ENCODE results near the gene CPED1.
"Not testable (repeated sequence)": the region's sequence is repeated elsewhere in the genome, so short reads cannot be mapped to it uniquely, and the experiment has no call there.

Gene CPED1

DNA sequence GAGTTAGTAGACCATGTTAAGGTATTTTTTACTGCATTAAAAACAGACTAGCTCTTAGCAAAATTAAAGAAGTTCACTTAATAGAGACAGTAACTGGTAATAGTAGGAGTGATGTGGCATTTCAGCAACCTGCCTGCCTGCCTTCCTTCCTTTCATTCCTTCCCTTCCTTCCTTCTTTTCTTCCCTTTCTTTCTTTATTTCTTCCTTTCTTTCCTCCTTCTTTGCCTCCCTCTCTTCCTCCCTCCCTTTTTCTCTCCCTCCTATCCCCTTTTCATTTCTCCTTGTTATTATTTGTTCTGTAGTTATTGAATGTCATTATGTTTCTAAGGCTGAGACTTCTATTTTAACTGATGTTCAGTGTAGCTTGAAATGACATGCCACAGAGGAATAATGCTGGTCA, 193.8 kb downstream of the CPED1 start:
- Histone ChIP-seq H3K4me3 (ENCODE audit: low read depth, low read length) (no peak overlapping the region), H3K36me3 (no peaks in the 10 kb centered on the region), H3K9me3 (ENCODE audit: severe bottlenecking) (no peaks in the 10 kb centered on the region), H3K27ac (no peak overlapping the region), H3K27me3 (ENCODE audit: insufficient read depth, low read depth, severe bottlenecking) (no peaks in the 10 kb centered on the region)
- no peak for DNase-seq
- no peak for TF ChIP-seq CTCF (IDR thresholded peaks at IDR 0.05; ENCODE audit: low read depth, low read length)

DNA sequence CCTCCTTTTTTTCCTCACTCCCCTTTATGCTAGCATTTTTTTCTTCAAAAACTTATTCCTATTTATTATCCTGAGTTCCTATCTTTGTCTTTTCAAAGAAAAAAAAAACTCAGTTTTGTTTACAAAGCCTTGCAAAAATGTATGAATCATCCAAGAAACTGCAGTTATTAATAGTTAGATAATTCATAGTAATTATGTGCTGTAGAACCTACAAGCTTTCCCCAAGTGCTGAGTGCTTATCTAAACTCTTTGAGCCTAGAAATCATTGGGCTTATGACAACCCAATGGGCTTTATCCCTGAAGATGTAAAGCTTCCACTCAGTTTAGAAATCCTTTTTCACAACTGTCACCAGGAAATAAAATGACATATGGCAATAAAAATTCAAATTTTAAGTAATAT, 194.4 kb downstream of the CPED1 start:
- TF ChIP-seq CTCF (IDR thresholded peaks at IDR 0.05; ENCODE audit: low read depth, low read length) = no peak
- H3K27me3 ChIP-seq (ENCODE audit: insufficient read depth, low read depth, severe bottlenecking) = no peaks in the 10 kb centered on the region
- H3K4me3 ChIP-seq (ENCODE audit: low read depth, low read length) = no peak overlapping the region
- no peaks in the 10 kb centered on the region for H3K9me3 ChIP-seq (ENCODE audit: severe bottlenecking)
- no peak for DNase-seq
- no peak overlapping the region for H3K27ac ChIP-seq
- H3K36me3 ChIP-seq = no peaks in the 10 kb centered on the region

- H3K36me3 ChIP-seq; H3K27me3 ChIP-seq (ENCODE audit: insufficient read depth, low read depth, severe bottlenecking); H3K4me3 ChIP-seq (ENCODE audit: low read depth, low read length); H3K27ac ChIP-seq; H3K9me3 ChIP-seq (ENCODE audit: severe bottlenecking); DNase-seq: not testable (repeated sequence)
Measured at GRCh38 chr7:121183883-121184282, 195.4 kb downstream of the CPED1 start.

DNA sequence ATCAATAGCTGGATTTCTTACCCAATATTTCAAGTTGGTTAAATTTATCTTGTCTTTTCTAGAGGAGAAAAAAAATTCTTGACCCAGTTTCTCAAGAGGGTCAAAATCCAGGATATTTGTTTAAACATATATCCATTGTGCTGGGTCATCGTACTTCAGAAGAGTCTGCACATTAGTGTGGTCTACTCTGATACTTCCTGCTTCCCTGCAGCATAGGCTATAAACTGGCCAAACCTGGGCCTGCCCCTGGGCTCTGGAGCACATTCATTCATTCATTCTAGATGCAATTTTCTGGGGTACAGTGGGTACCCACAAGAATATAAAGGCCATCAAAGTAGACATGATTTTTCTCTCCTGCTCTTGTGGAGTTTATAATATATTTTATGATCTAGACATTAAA, 198.2 kb downstream of the CPED1 start:
- Histone ChIP-seq H3K4me3 (ENCODE audit: low read depth, low read length) (no peak overlapping the region), H3K27ac (no peak overlapping the region), H3K36me3 (no peaks in the 10 kb centered on the region), H3K9me3 (ENCODE audit: severe bottlenecking) (no peaks in the 10 kb centered on the region), H3K27me3 (ENCODE audit: insufficient read depth, low read depth, severe bottlenecking) (no peaks in the 10 kb centered on the region)
- no peak for TF ChIP-seq CTCF (IDR thresholded peaks at IDR 0.05; ENCODE audit: low read depth, low read length)
- no peak for DNase-seq

GRCh38 chr7:121187222-121187621, 198.7 kb downstream of the CPED1 start:
- Histone ChIP-seq H3K27me3 (ENCODE audit: insufficient read depth, low read depth, severe bottlenecking) (no peaks in the 10 kb centered on the region), H3K4me3 (ENCODE audit: low read depth, low read length) (no peak overlapping the region), H3K36me3 (no peaks in the 10 kb centered on the region), H3K27ac (no peak overlapping the region), H3K9me3 (ENCODE audit: severe bottlenecking) (no peaks in the 10 kb centered on the region)
- no peak for TF ChIP-seq CTCF (IDR thresholded peaks at IDR 0.05; ENCODE audit: low read depth, low read length)
- no peak for DNase-seq

DNA sequence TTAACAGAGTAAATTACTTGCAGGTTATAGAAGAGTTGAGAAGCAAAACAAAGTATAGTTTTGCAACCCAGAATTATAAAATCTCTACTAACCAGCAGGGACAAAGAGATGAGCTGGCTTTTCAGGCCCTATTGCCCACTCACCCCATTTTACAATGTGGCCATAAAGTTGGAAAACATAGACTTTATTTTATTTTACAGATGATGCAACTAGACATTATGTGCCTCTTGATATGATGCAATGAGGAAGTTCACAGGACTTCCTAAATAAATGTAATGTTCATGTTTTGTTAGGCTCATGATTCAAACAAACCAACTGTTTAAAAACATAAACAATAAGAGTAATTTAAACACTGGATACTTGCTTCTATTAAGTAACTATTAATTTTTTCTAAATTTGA, 199.2 kb downstream of the CPED1 start:
- no peak overlapping the region for H3K27ac ChIP-seq
- H3K36me3 ChIP-seq = no peaks in the 10 kb centered on the region
- no peaks in the 10 kb centered on the region for H3K27me3 ChIP-seq (ENCODE audit: insufficient read depth, low read depth, severe bottlenecking)
- DNase-seq = no peak
- no peak overlapping the region for H3K4me3 ChIP-seq (ENCODE audit: low read depth, low read length)
- H3K9me3 ChIP-seq (ENCODE audit: severe bottlenecking) = no peaks in the 10 kb centered on the region
- TF ChIP-seq CTCF (IDR thresholded peaks at IDR 0.05; ENCODE audit: low read depth, low read length) = no peak
